Measurements from ENCODE around the gene LTB4R2.

LTB4R2 gene

GRCh38 chr14:24361326-24361725 is 51.4 kb downstream of the LTB4R2 start:
- H3K4me3 ChIP-seq (ENCODE audit: low read depth, low read length), result no peak overlapping the region
- TF ChIP-seq CTCF (IDR thresholded peaks at IDR 0.05; ENCODE audit: low read depth, low read length), result no peak

Data from WI38 (cell line).